Fibroblast of villous mesenchyme (primary cell): ENCODE data around the gene DPM2. TPM values are rescaled to one million over a fixed set of nuclear protein-coding genes. Genes with fewer than 3 reads are reported as not detected.

ENCODE experiments used
- DNase-seq: peaks from one replicate; pipeline ENCODE4 v3.0.0-alpha.2; 2010; ENCODE audit warnings: low read depth
- H3K4me3 ChIP-seq: 2 replicates; pipeline ENCODE4 v1.5.1; 2011; ENCODE audit warnings: low read depth, mild to moderate bottlenecking, low read length
- CTCF ChIP-seq: IDR thresholded peaks from 2 replicates; pipeline ENCODE4 v1.5.1; 2012; ENCODE audit warnings: low read depth, mild to moderate bottlenecking, low read length; ENCODE audit not compliant: insufficient read depth
- total RNA-seq: library from RNA; depleted of rRNA; stranded (reverse); fragments of >200 nt; gene quantifications from 2 replicates; pipeline ENCODE4 v1.2.3, GENCODE V29; 2012

The DPM2 gene
- 11.2 and 11.9 TPM in 2 replicates for total RNA-seq

GRCh38 chr9:127937388-127938297, at the start of gene DPM2:
Gene DPM2, minus strand, starts transcription at chr9:127937854. Its CDS starts 34 bp downstream, at chr9:127937820.
- H3K4me3 ChIP-seq = peak within 1 kb of the TSS; percentile 82
- TF ChIP-seq CTCF = no peak
- DNase-seq = peak; percentile 80

DNA sequence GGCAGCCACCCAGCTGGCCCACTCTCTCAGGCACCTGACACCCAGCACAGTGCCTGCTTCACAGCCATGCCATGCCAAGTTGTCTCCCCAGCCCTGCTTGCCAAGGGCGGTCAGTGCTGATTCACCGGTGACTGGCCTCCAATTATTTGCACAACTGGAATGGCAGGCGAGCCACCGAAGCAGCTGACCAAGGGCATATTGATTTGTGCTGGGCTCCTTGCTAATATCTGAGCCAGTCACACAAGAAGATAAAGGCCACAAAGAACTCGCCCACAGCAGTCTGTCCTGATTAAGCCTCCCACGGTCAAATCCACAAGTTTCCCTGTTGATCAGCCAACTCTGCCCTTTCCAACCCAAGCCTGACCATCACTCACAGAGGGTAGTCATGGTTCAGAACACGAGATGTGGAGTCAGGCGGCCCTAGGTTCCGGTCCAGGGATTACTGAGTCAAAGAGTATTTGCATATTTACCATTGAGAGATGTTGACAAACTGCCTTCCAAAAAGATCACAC, 49.5 kb upstream of the DPM2 start:
- TF ChIP-seq CTCF = no peak
- no peak overlapping the region for H3K4me3 ChIP-seq
- no peak for DNase-seq

DNA sequence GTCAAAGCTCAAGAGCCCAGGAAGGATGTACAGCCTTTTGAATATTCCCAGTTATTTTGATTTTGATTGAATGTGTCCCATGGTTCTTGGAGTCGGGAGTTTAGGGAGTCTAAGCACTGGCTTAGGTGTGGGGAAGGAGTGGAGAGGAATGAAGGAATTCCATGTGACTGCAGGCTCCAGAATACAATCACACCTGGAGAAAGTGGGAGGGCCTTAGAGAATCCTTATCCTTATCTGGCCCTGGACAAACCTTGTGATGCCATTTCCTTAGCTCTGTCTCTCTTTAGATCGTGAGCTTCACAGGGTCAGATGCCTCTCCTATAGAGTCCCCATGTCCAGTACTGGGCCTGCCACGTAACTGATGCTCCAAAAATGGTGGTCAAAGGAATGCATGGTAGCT, 47.4 kb upstream of the DPM2 start:
- no peak overlapping the region for H3K4me3 ChIP-seq
- no peak for TF ChIP-seq CTCF
- DNase-seq = no peak

- no peak for TF ChIP-seq CTCF
- H3K4me3 ChIP-seq = no peak overlapping the region
- DNase-seq = no peak
These were observed 46.2 kb upstream of the DPM2 start for GRCh38 chr9:127983847-127984289.

DNA sequence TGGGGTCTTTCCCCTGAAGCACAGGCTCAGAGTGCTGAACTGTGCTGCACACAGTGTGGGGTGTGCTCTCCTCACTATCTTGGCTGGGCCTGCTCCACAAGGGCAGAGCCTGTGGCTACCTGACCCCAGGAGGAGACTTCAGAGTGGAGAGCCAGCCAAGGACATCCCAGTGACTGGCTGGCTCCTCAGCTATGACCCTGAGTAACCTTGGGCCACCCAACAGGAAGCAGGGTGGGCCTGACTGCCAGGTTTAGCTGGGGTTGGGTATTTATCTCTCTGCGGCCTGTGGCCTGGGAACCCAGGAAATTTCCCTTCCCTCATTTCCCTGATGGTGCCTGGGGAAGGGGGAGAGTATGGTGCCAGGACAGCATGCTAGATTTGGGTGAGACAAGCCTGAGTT, 45.3 kb upstream of the DPM2 start:
- no peak for TF ChIP-seq CTCF
- no peak for DNase-seq
- H3K4me3 ChIP-seq = no peak overlapping the region

GRCh38 chr9:127981559-127982121, 44.0 kb upstream of the DPM2 start:
- no peak for DNase-seq
- peak overlapping the region; percentile 55 for H3K4me3 ChIP-seq
- no peak for TF ChIP-seq CTCF
